Measurements from ENCODE around the gene ZBTB7C. TPM values are rescaled to one million over a fixed set of nuclear protein-coding genes. Genes with fewer than 3 reads are reported as not detected.

ZBTB7C gene
- total and polyA plus RNA-seq, 2 of the 8 experiments (the other 6 are each of a cell fraction or from before 2014, with no cell fraction given) = 0.15 to 0.45 TPM

GRCh38 chr18:48356909-48357631 lies 52.1 kb downstream of the ZBTB7C start (continued):
- TF ChIP-seq ASH2L (IDR thresholded peaks at IDR 0.05; ENCODE audit: low read length) (no peak), NANOG (IDR thresholded peaks at IDR 0.05; ENCODE audit: insufficient read depth, low read depth, low read length, poor library complexity, severe bottlenecking) (no peak), MAFK (IDR thresholded peaks at IDR 0.05; ENCODE audit: low read depth, low read length) (no peak)
